DOHH2 (cell line): ENCODE data around the gene FFAR3.
"Not testable (repeated sequence)": the region's sequence is repeated elsewhere in the genome, so short reads cannot be mapped to it uniquely, and the experiment has no call there.

Experiments
- H3F3A ChIP-seq: fragments of 200-600 bp; sonication (generic), shearing (Covaris generic); 2 replicates; pipeline ENCODE4 v1.6.0; 2016; ENCODE audit warnings: antibody characterized with exemption, mild to moderate bottlenecking; ENCODE audit not compliant: control insufficient read depth, insufficient read depth
- H3K27ac ChIP-seq: fragments of 200-600 bp; sonication (generic); 2 replicates; pipeline ENCODE4 v1.5.1; 2014; ENCODE audit warnings: low read depth, mild to moderate bottlenecking, low read length, moderate library complexity
- H3K27me3 ChIP-seq: fragments of 200-600 bp; sonication (generic); 2 replicates; pipeline ENCODE4 v1.6.1; 2014; ENCODE audit warnings: mild to moderate bottlenecking, low read length, mixed read lengths; ENCODE audit not compliant: control insufficient read depth
- H3K36me3 ChIP-seq: fragments of 200-600 bp; sonication (generic); 2 replicates; pipeline ENCODE4 v1.6.1; 2014; ENCODE audit warnings: mild to moderate bottlenecking, low read length, moderate library complexity, mixed read lengths; ENCODE audit not compliant: control insufficient read depth
- H3K4me1 ChIP-seq: fragments of 200-600 bp; sonication (generic); 2 replicates; pipeline ENCODE4 v1.6.1; 2014; ENCODE audit warnings: mild to moderate bottlenecking, low read length, mixed read lengths; ENCODE audit not compliant: control insufficient read depth
- H3K4me2 ChIP-seq: fragments of 200-600 bp; sonication (generic); 2 replicates; pipeline ENCODE4 v1.6.0; 2014; ENCODE audit warnings: mild to moderate bottlenecking, low read length, moderate library complexity
- H3K4me3 ChIP-seq: fragments of 200-600 bp; sonication (generic); 2 replicates; pipeline ENCODE4 v1.5.1; 2014; ENCODE audit warnings: mild to moderate bottlenecking, low read length, mixed read lengths
- H3K79me2 ChIP-seq: fragments of 200-600 bp; sonication (generic); 2 replicates; pipeline ENCODE4 v1.6.1; 2014; ENCODE audit warnings: mild to moderate bottlenecking, low read length, mixed read lengths; ENCODE audit not compliant: control insufficient read depth
- H3K9me2 ChIP-seq: fragments of 200-600 bp; sonication (generic); replicated peaks from 2 replicates; pipeline ENCODE4 v1.6.1; 2014; ENCODE audit warnings: mild to moderate bottlenecking, low read length, mixed read lengths; ENCODE audit not compliant: control insufficient read depth
- H3K9me3 ChIP-seq: fragments of 200-600 bp; sonication (generic); 2 replicates; pipeline ENCODE4 v1.6.1; 2014; ENCODE audit warnings: antibody characterized with exemption, low read length, mixed read lengths; ENCODE audit not compliant: control insufficient read depth, insufficient read depth
- H4K20me1 ChIP-seq: fragments of 200-600 bp; sonication (generic); 2 replicates; pipeline ENCODE4 v1.6.0; 2014; ENCODE audit warnings: low read depth, mild to moderate bottlenecking, antibody characterized with exemption, low read length, moderate library complexity; ENCODE audit not compliant: control insufficient read depth, insufficient read depth
- CTCF ChIP-seq: fragments of 200-600 bp; sonication (generic); IDR thresholded peaks from one replicate; pipeline ENCODE4 v1.5.1; 2014; ENCODE audit warnings: antibody characterized with exemption, mild to moderate bottlenecking, low read depth, low read length; ENCODE audit not compliant: poor library complexity, severe bottlenecking
- EZH2phosphoT487 ChIP-seq: fragments of 200-600 bp; sonication (generic); IDR thresholded peaks from 2 replicates; pipeline ENCODE4 v1.6.1; 2017; ENCODE audit warnings: borderline replicate concordance, mild to moderate bottlenecking, antibody characterized with exemption, low read length, moderate library complexity, mixed read lengths

FFAR3 gene

GRCh38 chr19:35373492-35373891 is 15.2 kb downstream of the FFAR3 start:
- no peak overlapping the region for H3K27ac ChIP-seq
- H3K27me3 ChIP-seq = peaks cover 24% of the 10 kb centered on the region
- H4K20me1 ChIP-seq = no peaks in the 10 kb centered on the region
- H3K4me1 ChIP-seq = no peaks in the 10 kb centered on the region
- H3F3A ChIP-seq = no peaks in the 10 kb centered on the region
- H3K36me3 ChIP-seq = no peaks in the 10 kb centered on the region
- H3K9me2 ChIP-seq = no peaks in the 10 kb centered on the region
- H3K79me2 ChIP-seq = no peaks in the 10 kb centered on the region
- peaks cover 2% of the 10 kb centered on the region; the same call in 1 of the 2 replicates for H3K9me3 ChIP-seq
- no peak for TF ChIP-seq EZH2phosphoT487
- H3K4me3 ChIP-seq = no peak overlapping the region
- H3K4me2 ChIP-seq = no peak overlapping the region

DNA sequence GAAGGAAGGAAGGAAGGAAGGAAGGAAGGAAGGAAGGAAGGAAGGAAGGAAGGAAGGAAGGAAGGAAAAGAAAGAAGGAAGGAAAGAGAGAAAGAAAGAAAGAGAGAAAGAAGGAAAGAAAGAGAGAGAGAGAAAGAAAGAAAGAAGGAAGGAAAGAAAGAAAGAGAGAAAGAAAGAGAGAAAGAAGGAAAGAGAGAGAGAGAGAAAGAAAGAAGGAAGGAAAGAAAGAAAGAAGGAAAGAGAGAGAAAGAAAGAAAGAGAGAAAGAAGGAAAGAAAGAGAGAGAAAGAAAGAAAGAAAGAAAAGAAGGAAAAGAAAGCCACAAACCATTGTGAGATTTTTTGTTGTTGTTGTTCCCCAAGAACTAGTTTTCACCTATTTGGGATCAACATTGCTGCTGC is 15.8 kb downstream of the FFAR3 start:
- not testable (repeated sequence) for H3K36me3 ChIP-seq, H3K9me3 ChIP-seq, H3K4me3 ChIP-seq, H3K27ac ChIP-seq, H3F3A ChIP-seq, H3K4me1 ChIP-seq, H3K9me2 ChIP-seq, H3K4me2 ChIP-seq, H4K20me1 ChIP-seq, H3K79me2 ChIP-seq
- H3K27me3 ChIP-seq = peaks cover 24% of the 10 kb centered on the region

DNA sequence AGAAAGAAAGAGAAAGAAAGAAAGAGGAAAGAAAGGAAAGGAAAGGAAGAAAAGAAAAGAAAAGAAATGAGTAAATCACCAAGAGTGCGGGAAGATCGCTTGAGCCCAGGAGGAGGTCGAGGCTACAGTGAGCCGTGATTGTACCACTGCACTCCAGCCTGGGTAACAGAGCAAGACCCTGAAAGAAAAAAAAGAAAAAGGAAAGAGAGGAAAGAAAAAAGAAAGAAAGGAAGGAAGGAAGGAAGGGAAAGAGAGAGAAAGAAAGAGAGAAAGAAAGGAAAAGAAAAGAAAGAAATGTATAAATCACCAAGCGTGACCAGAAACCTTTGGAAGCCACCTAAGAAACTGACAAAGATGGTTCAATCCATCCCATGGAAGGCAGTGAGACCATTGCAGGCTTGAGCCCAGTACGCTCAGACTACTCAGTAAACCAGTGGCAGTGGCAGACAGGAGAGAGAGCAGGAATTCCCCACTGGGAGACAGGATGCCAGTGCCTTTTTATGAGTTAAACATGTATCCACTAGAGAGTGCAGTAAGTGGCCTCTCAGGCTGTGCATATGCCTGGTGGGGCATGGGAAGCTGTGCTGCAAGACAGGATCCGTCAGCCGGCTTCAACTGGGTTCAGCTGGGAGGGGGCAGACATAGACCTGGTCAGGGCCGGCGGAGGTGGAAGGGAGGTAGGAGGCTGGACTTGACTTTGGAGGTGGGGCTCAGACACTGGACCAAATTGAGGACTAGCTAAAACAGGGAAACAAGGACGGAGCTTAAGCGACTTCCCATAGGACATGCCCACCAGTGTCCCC is 17.4 kb downstream of the FFAR3 start:
- H3K27me3 ChIP-seq = peaks cover 28% of the 10 kb centered on the region
- H3K9me3 ChIP-seq = no peaks in the 10 kb centered on the region
- no peaks in the 10 kb centered on the region for H3K4me1 ChIP-seq
- no peak overlapping the region for H3K4me3 ChIP-seq
- no peaks in the 10 kb centered on the region for H3K79me2 ChIP-seq
- H3K27ac ChIP-seq = no peak overlapping the region
- no peaks in the 10 kb centered on the region for H3K36me3 ChIP-seq
- no peak overlapping the region for H3K4me2 ChIP-seq
- no peaks in the 10 kb centered on the region for H3K9me2 ChIP-seq
- H4K20me1 ChIP-seq = no peaks in the 10 kb centered on the region
- no peaks in the 10 kb centered on the region for H3F3A ChIP-seq
- TF ChIP-seq CTCF (no peak), EZH2phosphoT487 (no peak)

GRCh38 chr19:35377656-35378055 is 19.4 kb downstream of the FFAR3 start:
- Histone ChIP-seq H3K79me2 (no peaks in the 10 kb centered on the region), H3K27ac (no peak overlapping the region), H4K20me1 (no peaks in the 10 kb centered on the region), H3K9me3 (no peaks in the 10 kb centered on the region), H3K4me2 (no peak overlapping the region), H3K4me1 (no peaks in the 10 kb centered on the region), H3K9me2 (no peaks in the 10 kb centered on the region), H3K27me3 (peaks cover 33% of the 10 kb centered on the region), H3F3A (no peaks in the 10 kb centered on the region), H3K4me3 (no peak overlapping the region), H3K36me3 (no peaks in the 10 kb centered on the region)
- TF ChIP-seq EZH2phosphoT487 = no peak
- no peak for TF ChIP-seq CTCF
